HCT116 (cell line): ENCODE data around the gene MEIOB. TPM values are rescaled to one million over a fixed set of nuclear protein-coding genes. Genes with fewer than 3 reads are reported as not detected.
"Not testable (repeated sequence)": the region's sequence is repeated elsewhere in the genome, so short reads cannot be mapped to it uniquely, and the experiment has no call there.

Experiments used
- ATAC-seq: fragments of 200-7000 bp; cut with Tn5 transposase; 2 replicates; pipeline ENCODE4 v1.9.1; 2020; ENCODE audit warnings: mild to moderate bottlenecking, moderate library complexity
- BruUV-seq: library from RNA; stranded (reverse); fragments of 400-500 nt; replicated peaks from 2 replicates; lab custom pipeline; 2021; lab: Mats Ljungman, UMichigan
- CTCF ChIA-PET: fragments of 300-600 bp; sonication (Branson Sonifier 250); formaldehyde crosslinking; loops from one replicate; lab custom pipeline; 2021; ENCODE audit warnings: antibody characterized with exemption; lab: Charles Lee
- POLR2A ChIA-PET: fragments of 300-600, 350-600 bp; sonication (Branson Sonifier 250); formaldehyde crosslinking; loops from one replicate; lab custom pipeline; 2021; ENCODE audit warnings: antibody characterized with exemption; lab: Charles Lee
- RAD21 ChIA-PET, 2 experiments: fragments of 300-600 bp; sonication (Branson Sonifier 250); formaldehyde crosslinking; loops; one replicate each; lab custom pipeline; 2023; ENCODE audit warnings: low total read pairs in 2 of 2; ENCODE audit not compliant: uncharacterized antibody in 2 of 2, unreplicated experiment in 2 of 2, low non-redundant PET in 1 of 2; lab: Charles Lee
- DNase-seq: peaks from one replicate; pipeline ENCODE4 v3.0.0-alpha.2; 2010; ENCODE audit warnings: low read depth, low spot score
- H2AFZ ChIP-seq: fragments of 200-600 bp; shearing (Covaris generic), sonication (generic); 2 replicates; pipeline ENCODE4 v1.6.1; 2017; ENCODE audit warnings: low read depth, mixed run types, mixed read lengths, antibody characterized with exemption, low read length; ENCODE audit not compliant: poor library complexity, severe bottlenecking
- H3K27ac ChIP-seq: 2 replicates; pipeline ENCODE4 v1.5.1; 2012; ENCODE audit warnings: low read depth, low read length
- H3K27me3 ChIP-seq: fragments of 200-600 bp; sonication (generic); 2 replicates; pipeline ENCODE4 v1.6.1; 2016; ENCODE audit warnings: mixed run types, low read length, mixed read lengths; ENCODE audit not compliant: insufficient read depth
- H3K36me3 ChIP-seq, 2 experiments: fragments of 200-500 bp in 1 of 2; fragments of 200-600 bp in 1 of 2; sonication (Bioruptor generic) in 1 of 2; sonication (generic) in 1 of 2; 2 replicates each; pipeline versions ENCODE4 v1.5.1 to v1.6.1; 2014 to 2016; ENCODE audit warnings: low read length in 2 of 2, inconsistent platforms in 1 of 2, mixed read lengths in 1 of 2, mixed run types in 1 of 2; ENCODE audit not compliant: insufficient read depth in 2 of 2, control insufficient read depth in 1 of 2
- H3K4me1 ChIP-seq, 2 experiments: fragments of 200-600 bp in 1 of 2; sonication (generic) in 1 of 2; 2 replicates each; pipeline versions ENCODE4 v1.5.1 to v1.6.1; 2012 to 2017; ENCODE audit warnings: low read length in 2 of 2, inconsistent platforms in 1 of 2, mild to moderate bottlenecking in 1 of 2, mixed read lengths in 1 of 2, mixed run types in 1 of 2, moderate library complexity in 1 of 2; ENCODE audit not compliant: insufficient read depth in 2 of 2, control insufficient read depth in 1 of 2
- H3K4me2 ChIP-seq: fragments of 200-600 bp; sonication (generic); 2 replicates; pipeline ENCODE4 v1.6.1; 2017; ENCODE audit warnings: mixed run types, low read length, mixed read lengths
- H3K4me3 ChIP-seq, 2 experiments: fragments of 200-600 bp in 1 of 2; sonication (generic) in 1 of 2; replicated peaks in 1 of 2; 2 replicates each; pipeline ENCODE4 v1.5.1; 2011 to 2016; ENCODE audit warnings: low read length in 2 of 2, control low read depth in 1 of 2, low read depth in 1 of 2, mild to moderate bottlenecking in 1 of 2, mixed read lengths in 1 of 2, mixed run types in 1 of 2
- H3K79me2 ChIP-seq: fragments of 200-600 bp; sonication (generic); 2 replicates; pipeline ENCODE4 v1.6.1; 2017; ENCODE audit warnings: mild to moderate bottlenecking, mixed run types, low read length, moderate library complexity, mixed read lengths; ENCODE audit not compliant: insufficient read depth
- H3K9ac ChIP-seq: fragments of 200-600 bp; sonication (generic); 2 replicates; pipeline ENCODE4 v1.6.1; 2016; ENCODE audit warnings: low read length, mixed read lengths
- H3K9me2 ChIP-seq: fragments of 200-600 bp; sonication (generic), shearing (Covaris generic); 2 replicates; pipeline ENCODE4 v1.6.1; 2017; ENCODE audit warnings: mixed run types, mild to moderate bottlenecking, moderate library complexity; ENCODE audit not compliant: insufficient read depth
- H3K9me3 ChIP-seq, 2 experiments: fragments of 200-500 bp in 1 of 2; fragments of 200-600 bp in 1 of 2; sonication (Bioruptor generic) in 1 of 2; sonication (generic) in 1 of 2; 2 replicates each; pipeline ENCODE4 v1.6.1; 2014 to 2017; ENCODE audit warnings: low read length in 2 of 2, mixed read lengths in 2 of 2, inconsistent platforms in 1 of 2, low read depth in 1 of 2, mild to moderate bottlenecking in 1 of 2, mixed run types in 1 of 2, moderate library complexity in 1 of 2; ENCODE audit not compliant: control insufficient read depth in 1 of 2, insufficient read depth in 1 of 2
- H4K20me1 ChIP-seq: fragments of 200-600 bp; sonication (generic), shearing (Covaris generic); 2 replicates; pipeline ENCODE4 v1.6.1; 2017; ENCODE audit warnings: mixed run types, mild to moderate bottlenecking, moderate library complexity; ENCODE audit not compliant: insufficient read depth
- ATF3 ChIP-seq: IDR thresholded peaks from 2 replicates; pipeline ENCODE4 v1.6.1; 2012
- CBX3 ChIP-seq: IDR thresholded peaks from 2 replicates; pipeline ENCODE4 v1.6.1; 2012; ENCODE audit warnings: low read depth
- CEBPB ChIP-seq: IDR thresholded peaks from 2 replicates; pipeline ENCODE4 v1.6.1; 2012; ENCODE audit warnings: low read depth
- CTCF ChIP-seq, 3 experiments: fragments of 200-600 bp in 1 of 3; sonication (generic) in 1 of 3; IDR thresholded peaks in 2 of 3; conservative IDR thresholded peaks in 1 of 3; 2 replicates each; pipeline ENCODE4 v1.5.1; 2012 to 2017; ENCODE audit warnings: low read depth in 2 of 3, low read length in 2 of 3, antibody characterized with exemption in 1 of 3, borderline replicate concordance in 1 of 3, control low read depth in 1 of 3, mild to moderate bottlenecking in 1 of 3, mixed read lengths in 1 of 3, mixed run types in 1 of 3, moderate library complexity in 1 of 3; ENCODE audit not compliant: insufficient read depth in 1 of 3
- EZH2 ChIP-seq: fragments of 200-600 bp; sonication (generic); IDR thresholded peaks from 2 replicates; pipeline ENCODE4 v1.6.1; 2017; ENCODE audit warnings: antibody characterized with exemption, mixed run types
- EZH2phosphoT487 ChIP-seq: fragments of 200-600 bp; IDR thresholded peaks from 2 replicates; pipeline ENCODE4 v1.6.1; 2018; ENCODE audit warnings: antibody characterized with exemption, borderline replicate concordance
- FOSL1 ChIP-seq: IDR thresholded peaks from 2 replicates; pipeline ENCODE4 v1.6.1; 2012; ENCODE audit warnings: low read depth
- JUND ChIP-seq: IDR thresholded peaks from 2 replicates; pipeline ENCODE4 v1.6.1; 2012
- MAX ChIP-seq: IDR thresholded peaks from 2 replicates; pipeline ENCODE4 v1.6.1; 2012
- POLR2A ChIP-seq: IDR thresholded peaks from 2 replicates; pipeline ENCODE4 v1.7.0; 2011; ENCODE audit warnings: borderline replicate concordance; ENCODE audit not compliant: insufficient read depth, insufficient read length; ENCODE audit errors: extremely low read depth
- REST ChIP-seq: IDR thresholded peaks from 2 replicates; pipeline ENCODE4 v1.6.1; 2012; ENCODE audit warnings: low read depth
- SIN3A ChIP-seq: IDR thresholded peaks from 2 replicates; pipeline ENCODE4 v1.6.1; 2012; ENCODE audit warnings: low read depth
- TCF7L2 ChIP-seq: IDR thresholded peaks from 2 replicates; pipeline ENCODE4 v1.7.0; 2011; ENCODE audit warnings: borderline replicate concordance, inconsistent platforms; ENCODE audit not compliant: insufficient read depth, insufficient read length; ENCODE audit errors: extremely low read depth
- YY1 ChIP-seq: IDR thresholded peaks from 2 replicates; pipeline ENCODE4 v1.6.1; 2011; ENCODE audit warnings: low read length, low read depth, moderate library complexity, mild to moderate bottlenecking; ENCODE audit not compliant: insufficient replicate concordance; ENCODE audit errors: extremely low read depth
- ZFX ChIP-seq: fragments of 450-650 bp; IDR thresholded peaks from 2 replicates; pipeline ENCODE4 v1.6.1; 2017
- ZNF274 ChIP-seq: fragments of 200-500 bp; sonication (Bioruptor generic); IDR thresholded peaks from 2 replicates; pipeline ENCODE4 v1.6.1; 2014; ENCODE audit warnings: mild to moderate bottlenecking, low read depth, low read length, inconsistent platforms
- intact Hi-C: fragments of 100-400 bp; cut with micrococcal nuclease; formaldehyde crosslinking; loops from 2 replicates; pipeline ENCODE4 v1.10.0; 2022
- total RNA-seq: library from RNA; stranded (reverse); gene quantifications from one replicate; pipeline ENCODE4 v1.2.1, GENCODE V29; 2021; ENCODE audit not compliant: unreplicated experiment

MEIOB gene
- total RNA-seq, 1 experiment from 2014 or later: 0.59 TPM

GRCh38 chr16:1876066-1876465, 4.1 kb upstream of the MEIOB start:
- CTCF ChIA-PET, ATAC-seq, H3K79me2 ChIP-seq, H4K20me1 ChIP-seq, H3K9me3 ChIP-seq, H3K27me3 ChIP-seq, H3K27ac ChIP-seq, intact Hi-C loops, H3K4me1 ChIP-seq, BruUV-seq, H3K9me2 ChIP-seq, H3K4me2 ChIP-seq, DNase-seq, H3K36me3 ChIP-seq, RAD21 ChIA-PET, H2AFZ ChIP-seq, H3K4me3 ChIP-seq, H3K9ac ChIP-seq: not testable (repeated sequence)
- POLR2A ChIA-PET: interaction anchor here (0.8 kb wide), 1 partner anchor 47 kb away, joined by 3 read pairs; no protein-coding TSS in a partner anchor

GRCh38 chr16:1874854-1875253, 2.9 kb upstream of the MEIOB start:
- ChIA-PET RAD21 (no interaction called here), CTCF (interaction anchor here (0.9 kb wide), 2 partner anchors 11 to 49 kb away, joined by 3 to 4 read pairs; no protein-coding TSS in a partner anchor), POLR2A (no interaction called here)
- H3K4me2 ChIP-seq: no peak overlapping the region
- TF ChIP-seq ATF3 (no peak), EZH2 (no peak), CBX3 (no peak), EZH2phosphoT487 (no peak), REST (no peak), FOSL1 (no peak), CEBPB (no peak), ZNF274 (no peak), MAX (no peak), YY1 (no peak), ZFX (no peak), POLR2A (no peak), TCF7L2 (no peak), CTCF (IDR thresholded peaks at IDR 0.05 in 2 of 3, conservative IDR thresholded peaks at IDR 0.05 in 1 of 3; ENCODE audit: borderline replicate concordance in 1 of 3, insufficient read depth in 1 of 3, low read depth in 2 of 3, low read length in 2 of 3) (no peak), JUND (no peak), SIN3A (no peak)
- intact Hi-C loops: no loop called here
- no peaks in the 10 kb centered on the region for H3K36me3 ChIP-seq
- H3K27ac ChIP-seq: no peak overlapping the region
- no peaks in the 10 kb centered on the region for H3K9me3 ChIP-seq
- H3K9ac ChIP-seq: no peak overlapping the region
- no TSS peak for BruUV-seq
- H4K20me1 ChIP-seq: no peaks in the 10 kb centered on the region
- no peaks in the 10 kb centered on the region for H3K9me2 ChIP-seq
- ATAC-seq (no peak), DNase-seq (no peak)
- H3K4me1 ChIP-seq: peaks cover 9 to 20% of the 10 kb centered on the region in 2 experiments
- H3K4me3 ChIP-seq: no peak overlapping the region
- H3K27me3 ChIP-seq: no peaks in the 10 kb centered on the region
- H2AFZ ChIP-seq: no peak overlapping the region
- no peaks in the 10 kb centered on the region for H3K79me2 ChIP-seq
